Prostate gland (tissue), 2 donors: Measurements from ENCODE around the gene C2.

ENCODE experiments used
- CTCF ChIP-seq, 4 experiments: fragments of 200-600 bp in 2 of 4; fragments of 450-650 bp in 2 of 4; sonication (generic) in 2 of 4; IDR thresholded peaks; 1 replicate in 3 of 4; 2 replicates in 1 of 4; pipeline ENCODE4 v1.5.1; 2016 to 2019; ENCODE audit warnings: antibody characterized with exemption in 4 of 4, mild to moderate bottlenecking in 2 of 4, moderate library complexity in 2 of 4
- POLR2A ChIP-seq: fragments of 450-650 bp; IDR thresholded peaks from one replicate; pipeline ENCODE4 v1.6.1; 2016; ENCODE audit warnings: antibody characterized with exemption, mild to moderate bottlenecking

GRCh38 chr6:31948753-31949413, 21.4 kb downstream of the C2 start:
- TF ChIP-seq CTCF (IDR thresholded peaks at IDR 0.05) (no peak), POLR2A (no peak)
